Measurements from ENCODE around the gene ZNF883. TPM values are rescaled to one million over a fixed set of nuclear protein-coding genes. Genes with fewer than 3 reads are reported as not detected.
A peak's percentile ranks its signal among the peaks of the same experiment; 100 is the strongest.

ZNF883 gene
- total RNA-seq, 1 donor from 2014 or later, result 1.7 TPM

DNA sequence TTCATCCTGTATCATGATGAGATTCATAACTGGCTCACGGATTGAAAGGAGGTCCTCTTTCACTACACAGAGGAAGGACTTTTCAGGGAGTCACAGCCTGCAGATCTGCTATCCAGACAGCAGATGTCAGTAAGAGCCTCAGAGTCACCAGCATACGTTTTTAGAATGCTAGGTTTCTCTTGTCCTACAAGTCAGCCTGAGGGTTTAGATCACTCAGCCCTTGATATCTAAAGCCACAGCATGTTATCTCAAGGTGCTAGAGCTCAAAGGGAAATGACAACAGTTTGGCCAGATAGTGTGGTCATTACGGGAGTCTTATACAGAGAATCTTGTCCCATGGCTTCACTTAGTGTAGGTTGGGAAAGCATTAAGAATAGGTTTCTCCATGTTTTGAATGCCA lies 90.4 kb downstream of the ZNF883 start:
- DNase-seq (ENCODE audit: low spot score), result peak; percentile 52

DNA sequence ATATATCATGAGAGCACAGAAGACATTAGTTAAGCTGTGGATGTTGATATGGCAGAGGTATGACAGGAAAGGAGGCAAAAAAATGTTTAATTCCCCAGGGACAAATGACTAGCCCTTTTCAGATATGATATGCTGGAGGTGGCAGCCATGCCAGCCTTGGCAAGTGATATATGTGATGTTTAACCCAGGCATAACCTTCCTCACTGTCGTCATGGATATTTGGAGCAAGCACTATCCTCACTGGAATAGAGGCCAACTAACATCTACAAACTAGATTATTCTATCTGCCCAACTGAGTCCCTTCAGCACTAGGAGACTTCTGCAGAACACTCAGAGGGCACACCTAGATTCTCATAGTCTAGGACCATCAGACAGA lies 94.0 kb downstream of the ZNF883 start:
- no peak for DNase-seq (ENCODE audit: low spot score)

DNA sequence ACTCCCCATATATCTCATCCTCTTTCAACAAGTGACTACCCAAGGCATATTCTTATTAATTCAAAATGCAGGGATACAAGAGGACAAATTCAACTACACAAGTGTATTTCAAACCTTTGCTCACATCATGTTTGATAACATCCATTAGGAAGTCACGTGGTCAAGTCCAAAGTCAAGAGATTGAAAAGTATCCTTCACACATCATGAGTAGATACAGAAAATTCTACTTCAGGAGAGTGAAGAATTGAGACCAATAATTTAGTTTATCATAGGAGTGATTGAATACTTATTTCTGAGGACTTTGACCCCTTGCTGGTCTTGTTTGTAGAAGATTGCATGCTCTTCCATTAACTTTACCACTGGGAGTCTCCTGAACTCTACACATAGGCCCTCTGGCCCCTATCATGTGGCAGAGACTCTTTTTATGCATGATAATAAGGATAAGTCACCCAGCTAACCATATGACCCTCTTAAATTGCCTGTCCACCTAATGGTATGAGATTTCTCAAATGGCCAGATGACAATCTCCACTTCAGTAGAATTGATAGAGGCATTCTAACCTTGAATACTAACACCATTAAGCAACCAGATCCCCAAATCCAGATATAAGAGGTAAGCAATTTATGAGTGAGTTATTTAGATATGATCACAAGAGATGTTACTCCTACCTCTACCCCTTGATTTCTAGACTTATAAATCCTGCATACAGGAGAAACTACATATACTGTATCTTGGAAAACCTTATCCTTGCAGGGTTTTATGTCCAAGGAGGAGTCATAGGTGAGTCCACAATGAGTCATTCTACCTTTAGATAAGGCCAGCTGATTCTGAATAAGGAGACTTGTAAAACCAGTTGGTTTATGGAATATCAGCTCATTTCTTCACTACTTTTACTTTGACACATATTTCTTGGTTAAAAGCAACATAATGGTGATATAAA lies 94.7 kb downstream of the ZNF883 start:
- DNase-seq (ENCODE audit: low spot score), result no peak

DNA sequence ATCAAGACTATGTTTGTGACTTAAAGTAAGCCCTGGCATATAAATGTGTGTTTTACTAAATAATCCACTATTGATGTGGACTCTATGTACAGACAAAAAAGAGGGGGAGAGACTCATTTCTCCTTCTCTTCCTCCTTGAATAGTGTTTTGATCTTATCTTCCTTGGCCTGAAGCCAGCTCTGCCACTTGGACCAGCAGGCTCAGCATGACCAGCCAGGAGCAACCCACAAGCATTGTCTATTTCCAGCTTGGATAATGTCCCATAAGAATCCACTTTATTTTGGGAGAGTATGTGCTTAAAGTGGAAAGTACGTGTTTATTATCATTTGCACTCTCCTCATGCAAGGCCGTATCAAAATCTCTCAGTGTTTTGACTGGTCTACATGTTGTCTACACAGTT lies 97.5 kb downstream of the ZNF883 start:
- no peak for DNase-seq (ENCODE audit: low spot score)

DNA sequence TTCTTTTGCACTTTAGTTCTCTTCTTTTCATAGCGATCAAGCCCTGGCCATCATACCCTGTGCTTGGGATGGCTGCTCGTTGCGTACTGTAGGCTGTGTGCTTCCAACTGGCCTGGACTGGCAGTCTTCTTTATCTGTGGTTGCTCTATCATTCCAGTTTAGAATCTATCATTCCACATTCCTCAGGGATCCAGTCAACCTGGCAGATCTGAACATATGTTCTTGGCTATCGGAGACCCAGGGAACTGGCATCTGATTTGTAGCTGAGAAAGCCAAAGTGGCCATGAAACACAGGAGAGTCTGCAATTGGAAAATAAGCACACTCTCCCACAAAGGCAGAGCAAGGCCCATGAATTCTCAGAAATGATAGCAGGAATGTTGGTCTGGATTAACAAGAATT lies 98.7 kb downstream of the ZNF883 start:
- DNase-seq (ENCODE audit: low spot score), result no peak

DNA sequence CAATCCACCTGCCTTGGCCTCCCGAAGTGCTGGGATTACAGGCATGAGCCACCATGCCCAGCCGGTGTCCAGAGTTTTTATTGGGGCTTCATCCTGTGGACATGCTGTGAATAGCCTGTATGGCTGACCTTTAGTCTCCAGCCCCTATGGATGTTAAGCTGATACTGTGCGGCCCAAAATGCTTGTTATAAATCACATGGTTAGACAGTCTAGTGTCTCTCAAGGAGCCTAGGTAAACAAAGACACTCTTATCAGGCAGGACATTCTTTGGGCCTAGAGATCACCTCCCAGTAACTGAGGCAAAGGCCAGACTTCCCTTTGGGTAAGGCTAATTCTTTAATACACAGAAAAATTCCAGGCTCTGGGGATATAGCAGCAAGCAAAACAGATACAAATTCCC lies 99.4 kb downstream of the ZNF883 start:
- no peak for DNase-seq (ENCODE audit: low spot score)

DNA sequence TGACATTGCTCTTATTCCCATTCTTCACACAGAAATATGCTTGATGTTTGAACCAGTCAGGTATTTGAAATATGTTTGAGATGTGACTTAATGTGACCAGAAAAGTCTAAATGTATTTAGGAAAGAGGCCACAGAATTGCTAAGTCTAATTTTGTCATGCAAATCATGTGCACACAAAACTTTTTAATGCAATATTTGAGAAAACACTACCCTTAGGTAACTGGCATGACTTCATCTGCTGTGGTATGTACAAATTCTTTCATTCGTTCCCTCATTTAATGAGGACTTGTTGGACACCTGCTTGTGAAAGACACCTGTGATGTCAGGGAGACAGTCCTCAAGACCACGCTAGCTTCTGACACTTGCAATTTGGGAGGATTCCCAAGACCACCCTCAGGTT lies 100.3 kb downstream of the ZNF883 start:
- no peak for DNase-seq (ENCODE audit: low spot score)

Other genes with a start within 250 kb of the ZNF883 start
- gene SLC46A2, start 121.3 kb downstream of the ZNF883 start, total RNA-seq (ENCODE audit: insufficient read depth, low replicate concordance), result 0.24 TPM
- gene ZFP37, start 44.5 kb upstream of the ZNF883 start, total RNA-seq (ENCODE audit: insufficient read depth, low replicate concordance), result 7.9 TPM
- gene SLC31A2, start 138.8 kb upstream of the ZNF883 start, total RNA-seq (ENCODE audit: insufficient read depth, low replicate concordance), result 8.9 TPM
- gene FKBP15, start 209.1 kb upstream of the ZNF883 start, total RNA-seq (ENCODE audit: insufficient read depth, low replicate concordance), result 17.8 TPM
- gene SLC31A1, start 209.4 kb upstream of the ZNF883 start, total RNA-seq (ENCODE audit: insufficient read depth, low replicate concordance), result 11.8 TPM